GM12801 (cell line): ENCODE data around the gene NOP16.

Source experiments
- TF ChIP-seq, protein P1 (sequence below): IDR thresholded peaks from one replicate; pipeline ENCODE4 v1.5.1; 2011; ENCODE audit warnings: control low read depth; ENCODE audit not compliant: insufficient read length; ENCODE audit errors: extremely low read depth

Gene NOP16

GRCh38 chr5:176397736-176398420, 9.5 kb upstream of the NOP16 start:
- TF ChIP-seq, protein P1, sequence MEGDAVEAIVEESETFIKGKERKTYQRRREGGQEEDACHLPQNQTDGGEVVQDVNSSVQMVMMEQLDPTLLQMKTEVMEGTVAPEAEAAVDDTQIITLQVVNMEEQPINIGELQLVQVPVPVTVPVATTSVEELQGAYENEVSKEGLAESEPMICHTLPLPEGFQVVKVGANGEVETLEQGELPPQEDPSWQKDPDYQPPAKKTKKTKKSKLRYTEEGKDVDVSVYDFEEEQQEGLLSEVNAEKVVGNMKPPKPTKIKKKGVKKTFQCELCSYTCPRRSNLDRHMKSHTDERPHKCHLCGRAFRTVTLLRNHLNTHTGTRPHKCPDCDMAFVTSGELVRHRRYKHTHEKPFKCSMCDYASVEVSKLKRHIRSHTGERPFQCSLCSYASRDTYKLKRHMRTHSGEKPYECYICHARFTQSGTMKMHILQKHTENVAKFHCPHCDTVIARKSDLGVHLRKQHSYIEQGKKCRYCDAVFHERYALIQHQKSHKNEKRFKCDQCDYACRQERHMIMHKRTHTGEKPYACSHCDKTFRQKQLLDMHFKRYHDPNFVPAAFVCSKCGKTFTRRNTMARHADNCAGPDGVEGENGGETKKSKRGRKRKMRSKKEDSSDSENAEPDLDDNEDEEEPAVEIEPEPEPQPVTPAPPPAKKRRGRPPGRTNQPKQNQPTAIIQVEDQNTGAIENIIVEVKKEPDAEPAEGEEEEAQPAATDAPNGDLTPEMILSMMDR, result no peak

- TF ChIP-seq, protein P1, result no peak
Observed at GRCh38 chr5:176396330-176396729, 7.9 kb upstream of the NOP16 start.

GRCh38 chr5:176394881-176395675, 6.7 kb upstream of the NOP16 start:
- TF ChIP-seq, protein P1, result no peak

DNA sequence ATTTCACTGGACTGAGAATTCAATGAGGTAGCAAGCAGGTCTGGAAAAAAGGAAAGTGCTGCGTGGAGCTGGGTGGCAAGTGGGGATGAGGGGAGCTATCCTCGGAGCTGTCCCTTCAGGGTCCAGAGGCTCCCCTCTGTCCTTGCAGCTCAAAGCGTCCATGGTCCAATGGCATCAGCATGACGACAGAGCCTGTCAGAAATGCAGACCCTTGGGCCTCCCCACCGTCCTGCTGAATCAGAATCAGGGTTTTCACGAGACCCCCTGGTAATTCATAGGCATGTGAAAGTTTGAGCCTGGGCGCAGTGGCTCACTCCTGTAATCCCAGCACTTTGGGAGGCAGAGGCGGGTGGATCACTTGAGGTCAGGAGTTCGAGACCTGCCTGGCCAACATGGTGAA, 5.7 kb upstream of the NOP16 start:
- TF ChIP-seq, protein P1, result no peak

GRCh38 chr5:176392526-176392925, 4.1 kb upstream of the NOP16 start:
- TF ChIP-seq, protein P1, result no peak

DNA sequence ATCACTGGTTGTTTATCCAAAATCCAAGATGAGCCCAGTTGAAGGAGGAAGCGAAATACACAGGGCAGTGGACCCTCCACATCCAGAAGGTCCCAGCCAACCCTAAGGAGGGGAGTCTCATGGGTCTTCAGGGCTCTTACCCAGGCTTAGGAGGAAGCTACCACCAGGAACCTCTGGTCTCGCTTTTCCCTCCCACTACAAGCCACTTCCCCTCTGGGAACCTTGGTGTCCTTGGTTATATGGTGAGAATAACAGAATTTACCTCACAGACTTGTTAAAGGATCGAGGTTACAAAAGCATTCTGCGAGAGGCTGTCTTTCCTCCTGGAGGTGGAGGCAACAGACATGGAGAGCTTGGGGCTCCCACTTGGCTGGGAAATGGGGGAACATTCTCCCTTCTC, 3.6 kb upstream of the NOP16 start:
- TF ChIP-seq, protein P1, result no peak

- TF ChIP-seq, protein P1, result no peak
Observed at GRCh38 chr5:176391479-176391878, 3.1 kb upstream of the NOP16 start.
